GM21381 (cell line): ENCODE data around the gene FHL3.

ENCODE experiments used
- ATAC-seq: cut with Tn5 transposase; IDR thresholded peaks from one replicate; pipeline ENCODE4 v1.9.1; 2021; ENCODE audit warnings: mild to moderate bottlenecking, moderate library complexity; ENCODE audit not compliant: unreplicated experiment

Gene FHL3

DNA sequence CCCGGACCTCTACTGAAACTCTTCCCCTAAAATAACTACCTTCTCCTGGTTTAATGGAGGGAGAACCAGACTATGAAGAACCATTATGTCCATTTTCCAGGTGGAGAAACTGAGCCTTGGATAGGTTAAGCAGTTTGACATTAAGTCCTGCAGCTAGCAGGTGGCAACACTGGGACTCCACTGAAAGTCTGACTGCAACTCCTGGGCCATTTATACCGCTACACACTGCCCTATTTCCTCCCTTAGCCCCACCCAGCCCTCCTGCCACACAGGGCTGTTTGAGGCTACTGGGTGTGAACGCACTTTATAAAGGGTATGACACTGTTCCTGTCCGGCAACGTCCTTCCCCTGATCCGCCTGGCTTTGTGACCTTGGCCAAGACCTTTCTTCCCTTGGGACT is 58.0 kb downstream of the FHL3 start:
- no peak for ATAC-seq
